Aorta (tissue), 5 donors: ENCODE measurements around the gene SLC38A3. TPM values are rescaled to one million over a fixed set of nuclear protein-coding genes. Genes with fewer than 3 reads are reported as not detected.
A peak's percentile ranks its signal among the peaks of the same experiment; 100 is the strongest.

Experiments used
- ATAC-seq: fragments of 200-7000 bp; cut with Tn5 transposase; one replicate; pipeline ENCODE4 v1.9.1; 2022; ENCODE audit warnings: moderate library complexity; ENCODE audit not compliant: low FRiP score
- DNase-seq, 2 donors: peaks; one replicate each; pipeline ENCODE4 v3.0.0-alpha.2; 2020
- H3K27ac ChIP-seq, 2 donors: one replicate each; pipeline ENCODE4 v1.5.1; 2013; ENCODE audit warnings: low read length in 2 of 2, mild to moderate bottlenecking in 2 of 2, moderate library complexity in 2 of 2, control low read depth in 1 of 2, inconsistent platforms in 1 of 2, low read depth in 1 of 2
- H3K27me3 ChIP-seq, 2 donors: one replicate each; pipeline ENCODE4 v1.6.1; 2013; ENCODE audit warnings: control low read depth in 1 of 2, low read length in 1 of 2, mild to moderate bottlenecking in 1 of 2, moderate library complexity in 1 of 2; ENCODE audit not compliant: insufficient read depth in 2 of 2, control insufficient read depth in 1 of 2
- H3K36me3 ChIP-seq, 2 donors: one replicate each; pipeline ENCODE4 v1.6.1; 2013; ENCODE audit warnings: control low read depth in 1 of 2, low read length in 1 of 2, mild to moderate bottlenecking in 1 of 2; ENCODE audit not compliant: insufficient read depth in 2 of 2, control insufficient read depth in 1 of 2
- H3K4me1 ChIP-seq, 2 donors: one replicate each; pipeline ENCODE4 v1.6.1; 2013; ENCODE audit warnings: low read length in 2 of 2, control low read depth in 1 of 2, mild to moderate bottlenecking in 1 of 2, moderate library complexity in 1 of 2; ENCODE audit not compliant: insufficient read depth in 2 of 2, control insufficient read depth in 1 of 2
- H3K4me3 ChIP-seq, 2 donors: one replicate each; pipeline ENCODE4 v1.5.1; 2013; ENCODE audit warnings: low read length in 2 of 2, control low read depth in 1 of 2, mild to moderate bottlenecking in 1 of 2
- H3K9me3 ChIP-seq: one replicate; pipeline ENCODE4 v1.6.1; 2013; ENCODE audit warnings: mild to moderate bottlenecking, low read length; ENCODE audit not compliant: control insufficient read depth
- WGBS, 2 donors: extraction: QIAGEN DNeasy Blood & Tissue Kit; methylation state at CpG; one replicate each; pipeline ENCODE4 v1.1.7; 2013; 5-methylcytosine and 5-hydroxymethylcytosine counted together
- intact Hi-C, 2 donors: fragments of 100-400 bp; cut with DNase I; formaldehyde crosslinking; loops; one replicate each; pipeline versions ENCODE4 v1.14.2 to v1.15.0; 2022
- long read RNA-seq, 2 donors: library from polyadenylated mRNA; unstranded; transcript quantifications; one replicate each; pipeline ENCODE4 v2.0.0, GENCODE V29; 2020 to 2021
- polyA plus RNA-seq, 2 donors: library from polyadenylated mRNA; stranded (reverse); fragments of 200-250 nt; gene quantifications; one replicate each; pipeline ENCODE4 v1.2.3, GENCODE V29; 2013
- total RNA-seq, 2 donors: library from RNA; stranded (reverse); fragmentation: NEBNext Ultra II Directional; extraction: Animal tissue kit (Norgen Biotek cat#: 25700); gene quantifications; one replicate each; pipeline ENCODE4 v1.2.1, GENCODE V29; 2021
- donor health status: healthy with polysubstance abuse.
- donor health status: Bipolar disorder and iron deficiency.
- donor health status: DM: no; HTN: no; CAD: no.
- donor health status: DM: no; HTN: no; CAD: no.
- donor health status: DM: yes; HTN: yes; CAD: no.

SLC38A3 gene
- 1 to 10 TPM in 1 of 2 donors, under 1 TPM in 1; 0.19 to 1.4 TPM for total RNA-seq
- polyA plus RNA-seq: under 1 TPM in 1 of 2 donors, not detected in 1; 0.56 TPM
- long read RNA-seq, donor 1: 0 reads
- long read RNA-seq, donor 2: 0 reads

DNA sequence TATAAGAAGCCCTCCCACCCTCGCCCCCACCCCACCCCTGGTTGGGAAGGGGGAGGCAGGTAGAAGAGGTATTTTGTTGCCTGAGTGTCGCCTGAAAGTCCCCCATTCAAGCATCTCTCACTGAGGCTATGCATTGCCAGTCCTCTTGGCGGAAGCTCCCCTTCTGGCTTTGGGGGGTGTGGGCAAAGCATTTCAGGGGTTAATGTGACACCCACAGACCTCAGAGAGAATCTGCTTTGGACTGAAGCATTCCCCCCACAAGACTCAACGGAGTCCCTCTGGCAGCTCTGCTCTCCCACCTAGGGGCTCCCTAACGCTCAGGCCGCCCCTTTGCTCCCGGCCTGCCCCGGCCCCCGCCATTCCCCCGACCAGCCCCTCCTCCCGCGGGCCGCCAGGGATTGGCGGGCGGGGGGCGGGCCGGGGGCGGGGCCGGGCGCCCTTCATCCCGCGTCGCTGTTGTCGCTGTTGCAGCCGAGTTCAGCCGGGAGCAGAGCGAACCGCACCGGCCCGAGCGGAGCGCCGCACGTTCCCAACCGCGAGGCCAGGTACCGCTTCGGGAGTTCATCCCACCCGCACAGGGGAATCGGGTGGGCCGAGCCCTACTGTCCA lies at the start of gene SLC38A3:
SLC38A3 (plus strand) TSS at position 468 of the 609 bp plus-strand sequence. CDS start 8,929 bp downstream, outside the sequence.
- DNase-seq: no peak
- intact Hi-C loops: no loop called here
- Histone ChIP-seq H3K36me3 (no peaks in the 10 kb centered on the region), H3K9me3 (no peaks in the 10 kb centered on the region), H3K4me1 (no peaks in the 10 kb centered on the region), H3K27ac (no peak within 1 kb of the TSS), H3K4me3 (peak within 1 kb of the TSS in 1 of 2 donors; percentile 6), H3K27me3 (no peaks in the 10 kb centered on the region)
- WGBS, 2 donors: 5 to 9% methylated on average over 23 to 41 of the region's 41 CpGs
- ATAC-seq: peak; percentile 58

- Histone ChIP-seq H3K27ac (no peak overlapping the region), H3K36me3 (no peaks in the 10 kb centered on the region), H3K4me1 (no peaks in the 10 kb centered on the region), H3K9me3 (no peaks in the 10 kb centered on the region), H3K4me3 (peak overlapping the region; percentile 48 to 64), H3K27me3 (no peaks in the 10 kb centered on the region)
- no peak for DNase-seq
- intact Hi-C loops: no loop called here
- ATAC-seq: no peak
- WGBS, 2 donors: 1 to 2% methylated on average over 21 to 37 of the region's 37 CpGs
Measured at GRCh38 chr3:50155491-50155878, 49.6 kb upstream of the SLC38A3 start.

DNA sequence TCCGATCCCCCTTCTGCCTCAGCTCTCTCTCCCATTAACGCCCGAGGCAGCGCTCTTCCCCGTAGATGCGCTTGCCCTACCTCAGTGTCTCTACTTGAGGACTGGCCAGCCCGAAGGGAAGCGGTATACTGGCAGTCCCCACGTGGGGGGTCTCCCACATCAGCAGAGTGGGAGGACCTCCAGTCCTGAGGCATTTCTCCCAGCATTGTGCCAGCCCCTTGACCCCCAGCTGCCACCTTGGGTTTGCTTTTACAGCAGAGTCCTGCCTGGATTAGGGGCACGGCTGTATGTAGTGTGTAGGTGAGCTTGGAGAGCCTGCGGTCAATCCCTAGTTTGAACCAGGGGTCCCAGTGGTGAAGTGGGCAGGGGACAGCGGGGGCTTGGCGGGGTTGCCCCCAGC lies 49.2 kb upstream of the SLC38A3 start:
- DNase-seq: no peak
- Histone ChIP-seq H3K4me3 (peak overlapping the region in 1 of 2 donors; percentile 64), H3K36me3 (no peaks in the 10 kb centered on the region), H3K4me1 (no peaks in the 10 kb centered on the region), H3K27ac (no peak overlapping the region), H3K9me3 (no peaks in the 10 kb centered on the region), H3K27me3 (no peaks in the 10 kb centered on the region)
- intact Hi-C loops: no loop called here
- no peak for ATAC-seq
- WGBS, 2 donors: 15 to 32% methylated on average over 13 of the region's 13 CpGs

DNA sequence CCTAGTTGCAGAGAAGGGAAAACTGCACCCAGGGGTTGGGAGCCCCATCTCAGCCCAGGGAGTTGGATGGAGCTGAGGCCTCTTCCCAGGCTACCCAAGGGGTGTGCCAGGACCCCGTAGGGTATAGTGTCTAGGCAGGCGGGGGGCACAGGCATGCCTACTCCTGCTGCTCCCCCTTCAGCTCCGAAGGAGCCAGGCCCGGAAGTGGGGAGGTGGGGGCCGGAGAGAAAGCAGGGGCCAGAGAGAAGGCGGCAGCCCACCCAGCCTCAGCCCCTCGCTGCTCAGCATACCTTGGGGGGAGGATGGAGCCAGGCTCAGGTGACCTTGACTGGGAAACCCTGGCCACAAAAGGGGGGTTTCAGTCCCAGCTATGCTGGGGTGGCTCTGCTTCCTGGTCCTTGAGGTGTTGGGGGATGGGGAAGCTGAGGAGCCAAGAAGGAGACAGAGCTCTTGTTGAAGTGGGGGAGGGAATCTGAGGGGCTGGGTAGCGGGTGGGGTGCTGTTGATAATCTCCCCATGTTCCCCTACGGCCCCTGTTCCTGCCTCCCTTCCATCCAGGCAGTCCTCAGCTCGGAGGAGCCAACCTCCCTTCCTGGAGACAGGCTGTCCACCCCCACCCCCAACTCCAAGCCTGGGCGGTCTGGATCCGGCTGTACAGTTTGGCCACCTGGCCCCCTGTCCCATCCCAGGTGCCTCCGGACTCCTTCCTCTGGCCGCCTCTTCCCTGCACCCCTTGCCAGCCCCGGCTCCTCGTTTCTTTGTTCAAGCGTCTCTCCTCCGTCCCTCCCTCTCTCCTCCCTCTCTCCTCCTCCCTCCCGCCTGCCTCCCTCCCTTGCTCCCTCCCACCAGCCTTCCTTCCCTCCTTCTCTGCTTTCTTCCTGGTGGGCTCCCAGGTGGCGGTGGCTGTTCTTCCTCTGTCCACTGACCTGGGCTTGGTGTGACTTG lies 48.2 kb upstream of the SLC38A3 start:
- Histone ChIP-seq H3K4me3 (peak overlapping the region in 1 of 2 donors; percentile 41), H3K36me3 (no peaks in the 10 kb centered on the region), H3K27me3 (no peaks in the 10 kb centered on the region), H3K27ac (no peak overlapping the region), H3K9me3 (no peaks in the 10 kb centered on the region), H3K4me1 (no peaks in the 10 kb centered on the region)
- ATAC-seq: peak; percentile 2
- 13 to 23% methylated on average over 19 to 20 of the region's 20 CpGs for WGBS, 2 donors
- intact Hi-C loops: no loop called here
- DNase-seq: no peak

DNA sequence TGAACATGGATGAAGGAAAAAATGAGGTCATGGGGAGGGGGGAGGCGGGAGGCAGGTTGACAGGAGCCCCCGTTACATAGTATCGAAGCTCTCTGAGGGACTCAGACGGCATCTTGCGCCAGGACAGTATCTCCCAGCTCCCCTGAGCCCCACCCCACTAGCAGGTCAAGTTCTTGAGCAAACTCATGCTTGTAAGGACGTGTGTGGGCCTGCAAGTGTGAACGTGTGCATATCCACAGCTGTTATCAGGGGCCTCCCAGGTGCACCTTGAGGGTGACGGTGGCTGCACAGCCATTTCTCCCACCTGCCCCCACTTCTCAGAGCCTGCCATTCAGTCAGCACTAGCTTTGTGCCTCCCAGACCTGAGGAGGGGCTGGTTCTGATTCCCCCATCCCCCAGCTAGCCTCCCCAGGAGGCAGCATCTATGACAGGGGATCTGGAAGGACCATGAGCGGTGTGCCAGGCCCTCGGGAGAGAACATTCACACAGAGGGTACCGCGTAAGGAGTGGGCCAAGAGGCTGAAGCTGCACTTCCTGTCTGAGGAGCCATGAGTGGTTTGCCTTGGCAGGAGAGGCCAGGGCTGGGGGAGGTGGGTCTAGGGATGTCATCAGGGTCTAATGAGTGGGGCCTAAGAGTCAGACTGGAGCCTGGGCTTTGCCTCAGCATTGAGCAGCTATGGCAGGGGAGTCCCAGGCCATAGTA lies 47.1 kb upstream of the SLC38A3 start:
- WGBS, 2 donors: 62 to 64% methylated on average over 12 of the region's 12 CpGs
- Histone ChIP-seq H3K36me3 (no peaks in the 10 kb centered on the region), H3K9me3 (no peaks in the 10 kb centered on the region), H3K27me3 (no peaks in the 10 kb centered on the region), H3K4me1 (no peaks in the 10 kb centered on the region), H3K27ac (no peak overlapping the region), H3K4me3 (no peak overlapping the region)
- DNase-seq (no peak), ATAC-seq (no peak)
- intact Hi-C loops: no loop called here

DNA sequence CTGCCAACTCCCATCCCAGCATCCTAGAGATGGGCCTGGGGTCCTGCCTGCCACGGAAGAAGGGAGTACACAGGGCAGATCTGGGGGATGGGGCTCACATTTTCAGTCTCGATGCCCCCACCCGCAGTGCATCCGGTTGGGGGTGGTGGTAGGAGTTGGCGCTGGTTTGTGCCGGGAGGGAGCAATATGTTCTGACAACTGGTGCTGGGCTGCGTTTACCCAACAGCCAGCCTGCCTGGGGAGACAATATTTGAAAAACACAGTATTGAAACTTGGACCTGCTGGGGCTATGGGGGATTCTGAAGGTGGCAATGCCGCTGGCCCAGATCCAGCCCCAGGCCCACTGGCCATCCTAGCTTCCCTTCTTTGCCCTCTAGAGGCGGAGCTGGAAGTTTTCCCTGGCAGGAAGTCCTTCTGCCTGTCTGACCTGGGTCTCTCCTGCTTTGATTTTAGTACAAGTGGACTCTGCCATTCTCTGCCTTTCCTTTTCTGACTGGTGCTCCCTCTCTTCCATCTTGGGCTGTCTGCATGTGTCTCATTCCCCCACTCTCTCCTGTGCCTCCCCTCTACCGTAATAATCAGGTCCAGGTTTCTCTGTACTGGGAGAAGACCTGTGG lies 46.4 kb upstream of the SLC38A3 start:
- intact Hi-C loops: no loop called here
- Histone ChIP-seq H3K27ac (no peak overlapping the region), H3K4me1 (peaks cover 0 to 2% of the 10 kb centered on the region in 2 donors), H3K4me3 (no peak overlapping the region), H3K9me3 (no peaks in the 10 kb centered on the region), H3K36me3 (no peaks in the 10 kb centered on the region), H3K27me3 (no peaks in the 10 kb centered on the region)
- DNase-seq (no peak), ATAC-seq (no peak)
- WGBS, 2 donors: 51 to 56% methylated on average over 10 of the region's 10 CpGs

DNA sequence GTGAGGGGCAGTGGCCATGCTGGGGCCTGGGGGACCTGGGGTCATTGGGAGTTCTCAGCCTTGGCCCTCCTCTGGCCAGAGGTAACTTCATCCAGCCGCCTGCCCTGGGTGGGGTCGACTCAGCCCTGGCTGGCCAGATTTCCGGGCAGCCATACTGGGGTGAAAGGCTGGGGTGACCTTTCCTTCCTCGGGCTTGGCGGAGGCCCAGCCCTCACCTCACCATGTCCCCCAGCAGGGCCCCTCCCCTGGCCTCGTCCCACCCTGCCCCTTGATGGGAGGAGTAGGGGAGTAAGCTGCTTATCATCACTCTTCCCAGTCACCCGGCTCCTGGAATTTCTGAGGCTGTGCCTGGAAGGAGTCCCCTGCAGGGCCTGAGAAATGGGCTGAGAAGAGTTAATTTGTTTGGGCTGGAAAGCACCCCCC lies 44.5 kb upstream of the SLC38A3 start:
- H3K4me3 ChIP-seq: no peak overlapping the region
- ATAC-seq: no peak
- intact Hi-C loops: no loop called here
- H3K9me3 ChIP-seq: no peaks in the 10 kb centered on the region
- no peak overlapping the region for H3K27ac ChIP-seq
- WGBS, 2 donors: 63 to 76% methylated on average over 7 of the region's 7 CpGs
- no peaks in the 10 kb centered on the region for H3K27me3 ChIP-seq
- DNase-seq: no peak
- H3K36me3 ChIP-seq: no peaks in the 10 kb centered on the region
- H3K4me1 ChIP-seq: peaks cover 0 to 4% of the 10 kb centered on the region in 2 donors

- intact Hi-C loops: no loop called here
- 87 to 89% methylated on average over 13 of the region's 13 CpGs for WGBS, 2 donors
- H3K4me1 ChIP-seq: peaks cover 0 to 4% of the 10 kb centered on the region in 2 donors
Measured at GRCh38 chr3:50161320-50161719, 43.8 kb upstream of the SLC38A3 start.

More at GRCh38 chr3:50161320-50161719, 43.8 kb upstream of the SLC38A3 start:
- Histone ChIP-seq H3K9me3 (no peaks in the 10 kb centered on the region), H3K27me3 (no peaks in the 10 kb centered on the region), H3K27ac (no peak overlapping the region), H3K36me3 (no peaks in the 10 kb centered on the region), H3K4me3 (no peak overlapping the region)
- ATAC-seq (no peak), DNase-seq (no peak)
